H9 (cell line): ENCODE results near the gene PTBP2. TPM values are rescaled to one million over a fixed set of nuclear protein-coding genes. Genes with fewer than 3 reads are reported as not detected.

ENCODE experiments used
- DNase-seq: peaks from one replicate; pipeline ENCODE4 v3.0.0-alpha.2; 2017
- H2AFZ ChIP-seq: one replicate; pipeline ENCODE4 v1.6.1; 2013; ENCODE audit warnings: mild to moderate bottlenecking, low read length, control low read depth, moderate library complexity
- H2AK5ac ChIP-seq: 2 replicates; pipeline ENCODE4 v1.6.1; 2013; ENCODE audit warnings: low read length, control low read depth, mixed read lengths; ENCODE audit not compliant: insufficient read length
- H2BK120ac ChIP-seq: one replicate; pipeline ENCODE4 v1.6.1; 2013; ENCODE audit warnings: low read depth, mild to moderate bottlenecking, low read length, control low read depth, inconsistent platforms; ENCODE audit not compliant: poor library complexity, severe bottlenecking
- H2BK12ac ChIP-seq: 2 replicates; pipeline ENCODE4 v1.6.1; 2013; ENCODE audit warnings: low read length, control low read depth, mixed read lengths, low read depth; ENCODE audit not compliant: insufficient read length
- H2BK15ac ChIP-seq: 2 replicates; pipeline ENCODE4 v1.6.1; 2013; ENCODE audit warnings: low read depth, low read length, control low read depth
- H2BK20ac ChIP-seq: one replicate; pipeline ENCODE4 v1.6.1; 2013; ENCODE audit warnings: low read depth, mild to moderate bottlenecking, low read length, control low read depth, inconsistent platforms; ENCODE audit not compliant: poor library complexity, severe bottlenecking
- H2BK5ac ChIP-seq: 2 replicates; pipeline ENCODE4 v1.6.1; 2013; ENCODE audit warnings: low read length, control low read depth, mixed read lengths; ENCODE audit not compliant: insufficient read length
- H3K14ac ChIP-seq: 2 replicates; pipeline ENCODE4 v1.6.1; 2013; ENCODE audit warnings: low read length, control low read depth; ENCODE audit not compliant: insufficient read depth
- H3K18ac ChIP-seq: 2 replicates; pipeline ENCODE4 v1.6.1; 2013; ENCODE audit warnings: low read depth, mild to moderate bottlenecking, mixed read lengths, low read length, control low read depth; ENCODE audit not compliant: insufficient read length
- H3K23ac ChIP-seq: 2 replicates; pipeline ENCODE4 v1.6.1; 2013; ENCODE audit warnings: low read length, control low read depth, mixed read lengths, low read depth; ENCODE audit not compliant: insufficient read length
- H3K23me2 ChIP-seq: 2 replicates; pipeline ENCODE4 v1.6.1; 2013; ENCODE audit warnings: low read depth, mild to moderate bottlenecking, mixed read lengths, low read length, control low read depth; ENCODE audit not compliant: insufficient read length, poor library complexity, severe bottlenecking
- H3K27ac ChIP-seq: 2 replicates; pipeline ENCODE4 v1.5.1; 2013; ENCODE audit warnings: low read length, control low read depth, mixed read lengths, low read depth; ENCODE audit not compliant: insufficient read length
- H3K27me3 ChIP-seq: 2 replicates; pipeline ENCODE4 v1.6.1; 2013; ENCODE audit warnings: low read length, control low read depth, inconsistent platforms; ENCODE audit not compliant: insufficient read depth
- H3K4ac ChIP-seq: 2 replicates; pipeline ENCODE4 v1.6.1; 2013; ENCODE audit warnings: low read depth, mild to moderate bottlenecking, control low read depth, inconsistent platforms, low read length, moderate library complexity
- H3K4me1 ChIP-seq: 2 replicates; pipeline ENCODE4 v1.6.1; 2013; ENCODE audit warnings: low read length, control low read depth, inconsistent platforms; ENCODE audit not compliant: insufficient read depth
- H3K4me2 ChIP-seq: 2 replicates; pipeline ENCODE4 v1.6.1; 2013; ENCODE audit warnings: low read length, control low read depth, mixed read lengths; ENCODE audit not compliant: insufficient read length, insufficient read depth
- H3K56ac ChIP-seq: 2 replicates; pipeline ENCODE4 v1.6.1; 2013; ENCODE audit warnings: low read depth, mild to moderate bottlenecking, mixed read lengths, low read length, control low read depth; ENCODE audit not compliant: insufficient read length
- H3K79me1 ChIP-seq: 2 replicates; pipeline ENCODE4 v1.6.1; 2013; ENCODE audit warnings: low read depth, mild to moderate bottlenecking, moderate library complexity, low read length, control low read depth, inconsistent platforms; ENCODE audit not compliant: insufficient read depth, poor library complexity, severe bottlenecking
- H3K79me2 ChIP-seq: 2 replicates; pipeline ENCODE4 v1.6.1; 2013; ENCODE audit warnings: low read length, control low read depth, inconsistent platforms; ENCODE audit not compliant: insufficient read depth
- H3K9ac ChIP-seq: 2 replicates; pipeline ENCODE4 v1.6.1; 2013; ENCODE audit warnings: low read length, control low read depth, mixed read lengths; ENCODE audit not compliant: insufficient read length; ENCODE audit errors: extremely low read depth
- H3K9me3 ChIP-seq: one replicate; pipeline ENCODE4 v1.6.1; 2013; ENCODE audit warnings: low read depth, low read length, inconsistent platforms; ENCODE audit not compliant: control insufficient read depth
- H3T11ph ChIP-seq: one replicate; pipeline ENCODE4 v1.6.1; 2013; ENCODE audit warnings: mild to moderate bottlenecking, low read length, control low read depth, inconsistent platforms
- H4K20me1 ChIP-seq: one replicate; pipeline ENCODE4 v1.6.1; 2013; ENCODE audit not compliant: control insufficient read depth, insufficient read length, insufficient read depth
- H4K5ac ChIP-seq: 2 replicates; pipeline ENCODE4 v1.6.1; 2013; ENCODE audit warnings: low read depth, mild to moderate bottlenecking, mixed read lengths, low read length, control low read depth; ENCODE audit not compliant: insufficient read length
- H4K8ac ChIP-seq: replicated peaks from 2 replicates; pipeline ENCODE4 v1.6.1; 2013; ENCODE audit warnings: low read length, control low read depth, mixed read lengths, low read depth; ENCODE audit not compliant: insufficient read length
- H4K91ac ChIP-seq: 2 replicates; pipeline ENCODE4 v1.6.1; 2013; ENCODE audit warnings: low read depth, mild to moderate bottlenecking, moderate library complexity, mixed read lengths, low read length, control low read depth; ENCODE audit not compliant: insufficient read length
- H3K27ac Mint-ChIP-seq, 3 experiments: 2 replicates in 2 of 3; 3 replicates in 1 of 3; pipeline ENCODE4 v1.8.0; 2020 to 2021; ENCODE audit warnings: mixed read lengths in 3 of 3, mild to moderate bottlenecking in 1 of 3, moderate library complexity in 1 of 3
- H3K27me3 Mint-ChIP-seq: 2 replicates; pipeline ENCODE4 v1.8.0; 2021; ENCODE audit warnings: low read depth, mild to moderate bottlenecking, moderate library complexity, mixed read lengths
- H3K36me3 Mint-ChIP-seq, 3 experiments: 2 replicates in 2 of 3; 3 replicates in 1 of 3; pipeline ENCODE4 v1.8.0; 2020 to 2021; ENCODE audit warnings: low read depth in 3 of 3, mixed read lengths in 3 of 3; ENCODE audit not compliant: insufficient read depth in 1 of 3
- H3K4me1 Mint-ChIP-seq, 2 experiments: 2 replicates each; pipeline ENCODE4 v1.8.0; 2020; ENCODE audit warnings: mixed read lengths in 2 of 2
- H3K4me3 Mint-ChIP-seq, 2 experiments: 2 replicates in 1 of 2; 3 replicates in 1 of 2; pipeline ENCODE4 v1.8.0; 2020 to 2021; ENCODE audit warnings: mild to moderate bottlenecking in 2 of 2, mixed read lengths in 2 of 2, moderate library complexity in 1 of 2
- H3K9me3 Mint-ChIP-seq, 2 experiments: 2 replicates in 1 of 2; 3 replicates in 1 of 2; pipeline ENCODE4 v1.8.0; 2020; ENCODE audit warnings: mild to moderate bottlenecking in 2 of 2, mixed read lengths in 2 of 2, moderate library complexity in 1 of 2
- CTCF ChIP-seq: fragments of 200-600 bp; sonication (generic); conservative IDR thresholded peaks from 3 replicates; pipeline ENCODE4 v1.8.0; 2021; ENCODE audit warnings: antibody characterized with exemption, mild to moderate bottlenecking
- WGBS: extraction: QIAGEN DNeasy Blood & Tissue Kit; methylation state at CpG from one replicate; pipeline ENCODE4 v1.1.7; 2013; ENCODE audit warnings: missing lambda C conversion rate, low lambda C conversion rate, mixed read lengths; ENCODE audit not compliant: insufficient read length; ENCODE audit errors: extremely low coverage; 5-methylcytosine and 5-hydroxymethylcytosine counted together
- total RNA-seq: library from RNA; stranded (reverse); gene quantifications from 2 replicates; pipeline ENCODE4 v1.2.1, GENCODE V29; 2021

Gene PTBP2
- total RNA-seq, 1 experiment from 2014 or later, result 75.4 TPM

DNA sequence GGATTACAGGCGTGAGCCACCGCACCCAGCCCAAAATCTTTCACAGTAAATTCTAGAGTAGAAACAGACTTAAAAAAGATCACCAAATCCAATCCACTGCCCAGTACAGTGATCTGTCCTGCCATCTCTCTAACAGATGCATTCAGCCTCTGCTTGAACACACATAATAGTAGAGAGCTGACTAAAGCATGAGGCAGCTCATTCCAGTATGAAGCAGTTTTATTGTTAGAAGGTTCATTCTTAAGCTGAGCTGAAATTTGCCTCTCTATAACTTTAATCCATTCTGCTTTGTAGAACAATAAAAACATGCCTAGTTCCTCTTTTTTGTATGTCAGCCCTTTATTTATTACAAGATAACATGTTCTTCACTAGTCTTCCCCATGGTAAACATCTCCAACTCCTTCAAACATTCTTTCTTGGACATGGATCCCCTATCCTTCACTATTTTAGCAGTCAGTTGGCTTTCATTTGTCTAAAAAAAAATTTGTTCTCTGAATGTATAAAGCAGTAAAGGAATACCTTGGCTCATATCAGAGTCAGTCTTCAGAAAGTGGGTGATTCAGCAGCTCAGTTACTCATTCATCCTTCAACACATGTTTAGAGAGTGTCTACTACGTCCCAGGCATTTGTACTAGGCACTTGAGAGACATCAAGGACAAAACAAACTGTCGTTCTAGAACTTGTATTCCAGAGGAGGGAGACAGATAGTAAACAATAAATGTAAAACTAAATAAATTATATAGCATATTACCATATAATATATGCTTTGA, 10.7 kb upstream of the PTBP2 start:
- H3K4me1 ChIP-seq, result no peaks in the 10 kb centered on the region
- H3K23ac ChIP-seq, result no peak overlapping the region
- H4K20me1 ChIP-seq, result no peaks in the 10 kb centered on the region
- H3K23me2 ChIP-seq, result no peaks in the 10 kb centered on the region
- H3K18ac ChIP-seq, result no peak overlapping the region
- H3K27me3 ChIP-seq, result no peaks in the 10 kb centered on the region
- H3K9ac ChIP-seq, result no peak overlapping the region
- no peak overlapping the region for H3K4ac ChIP-seq
- H3T11ph ChIP-seq, result no peak overlapping the region
- H2BK5ac ChIP-seq, result no peak overlapping the region
- peaks cover 5 to 6% of the 10 kb centered on the region in 2 experiments for H3K9me3 Mint-ChIP-seq
- H3K36me3 Mint-ChIP-seq, result peaks cover 3 to 10% (median 5%) of the 10 kb centered on the region in 3 experiments; a peak in 5 of 7 replicates
- no peak for DNase-seq
- H2AK5ac ChIP-seq, result no peak overlapping the region
- H3K4me2 ChIP-seq, result no peak overlapping the region
- H3K4me3 Mint-ChIP-seq, result no peak overlapping the region
- no peak overlapping the region for H4K8ac ChIP-seq
- H3K14ac ChIP-seq, result no peak overlapping the region
- H4K5ac ChIP-seq, result no peak overlapping the region
- H3K79me2 ChIP-seq, result no peaks in the 10 kb centered on the region
- no peaks in the 10 kb centered on the region for H3K27me3 Mint-ChIP-seq
- H2BK20ac ChIP-seq, result no peak overlapping the region
- H3K56ac ChIP-seq, result no peak overlapping the region
- no peak overlapping the region for H4K91ac ChIP-seq
- H2AFZ ChIP-seq, result no peak overlapping the region
- H3K9me3 ChIP-seq, result no peaks in the 10 kb centered on the region
- no peak overlapping the region for H2BK12ac ChIP-seq
- no CpG with 5 or more reads among the region's 4 CpGs for WGBS
- H3K79me1 ChIP-seq, result no peaks in the 10 kb centered on the region
- no peak overlapping the region for H3K27ac Mint-ChIP-seq
- TF ChIP-seq CTCF, result no peak
- no peak overlapping the region for H2BK15ac ChIP-seq
- H3K4me1 Mint-ChIP-seq, result peaks cover 11 to 12% of the 10 kb centered on the region in 2 experiments
- no peak overlapping the region for H3K27ac ChIP-seq
- no peak overlapping the region for H2BK120ac ChIP-seq
